ENCODE results near the gene ASCC1. TPM values are rescaled to one million over a fixed set of nuclear protein-coding genes. Genes with fewer than 3 reads are reported as not detected.

Gene ASCC1
- total and polyA plus RNA-seq, 2 of the 13 experiments (the other 11 are each of a cell fraction or from before 2014, with no cell fraction given): 21.6 to 30.1 TPM

GRCh38 chr10:72173619-72174296, 42.3 kb downstream of the ASCC1 start:
- in situ Hi-C loops (cut with HindIII; ENCODE audit: extremely low pct_ligation_motif_present, low pct_unique_long_range_greater_than_20kb): no loop called here
- no peaks in the 10 kb centered on the region for H4K20me1 ChIP-seq (ENCODE audit: insufficient read depth, low read length)
- CTCF ChIA-PET (ENCODE audit: low intra/inter-chr PET ratio, low total read pairs): no interaction called here
- peaks cover 32% of the 10 kb centered on the region for H3K4me1 ChIP-seq (ENCODE audit: insufficient read depth, low read length)
- no peak overlapping the region for H3K4me3 ChIP-seq (replicated peaks in 1 of 3; ENCODE audit: insufficient read depth in 1 of 3, low read depth in 2 of 3, low read length in 3 of 3)
- no TSS peak for BruUV-seq (replicated peaks)
- no peaks in the 10 kb centered on the region for H3K9me3 ChIP-seq (ENCODE audit: low read length)
- H3K79me2 ChIP-seq (ENCODE audit: insufficient read depth, low read length): no peaks in the 10 kb centered on the region
- H3K36me3 ChIP-seq (replicated peaks in 1 of 2; ENCODE audit: control insufficient read depth in 1 of 2, insufficient read depth in 2 of 2, low read length in 2 of 2): peaks cover 4 to 16% of the 10 kb centered on the region in 2 experiments; a peak in 3 of 5 replicates
- no peak overlapping the region for H2AFZ ChIP-seq (ENCODE audit: low read length)
- intact Hi-C loops (cut with micrococcal nuclease; ENCODE audit: unreplicated experiment): loop anchor here (10.0 kb wide), 1 partner anchor 69 kb away; no protein-coding TSS in a partner anchor
- no peak overlapping the region for H3K9ac ChIP-seq (ENCODE audit: insufficient read depth, low read depth, low read length)
- WGBS (ENCODE audit: low lambda C conversion rate): 80% methylated on average over 7 of the region's 7 CpGs
- H3K27ac ChIP-seq (ENCODE audit: extremely low read length, insufficient read depth, low read length): no peak overlapping the region
- ATAC-seq: no peak; the same call in 2 of the 3 replicates
- no peaks in the 10 kb centered on the region for H3K27me3 ChIP-seq (ENCODE audit: control insufficient read depth in 1 of 2, insufficient read depth in 2 of 2, low read length in 2 of 2)
- H3K4me2 ChIP-seq (ENCODE audit: low read depth, low read length): no peak overlapping the region
- FAIRE-seq: peak; percentile 54
- DNase-seq (ENCODE audit: low spot score): peak; percentile 42
- POLR2A ChIA-PET: interaction anchor here (0.9 to 2.1 kb wide), 6 partner anchors 42 to 158 kb away, joined by 3 to 7 read pairs (median 4); partner anchors contain the start of genes ANAPC16 and ASCC1
- TF ChIP-seq NR2F6 (IDR thresholded peaks at IDR 0.05) (peak; percentile 15; the same call in 1 of the 2 replicates), NR2F6 (CRISPR knock-in tag; IDR thresholded peaks at IDR 0.05) (0 out of 2 replicates have a peak, but pooled peaks have one; percentile 25), ZNF263 (CRISPR knock-in tag; IDR thresholded peaks at IDR 0.05) (no peak), ZNF850 (CRISPR knock-in tag; conservative IDR thresholded peaks at IDR 0.05) (no peak), GABPA (IDR thresholded peaks at IDR 0.05; ENCODE audit: low read depth, low read length) (no peak), GABPA (CRISPR knock-in tag; IDR thresholded peaks at IDR 0.05; ENCODE audit: low read depth) (no peak), MAFF (IDR thresholded peaks at IDR 0.05; ENCODE audit: low read depth, low read length) (0 out of 2 replicates have a peak, but pooled peaks have one; percentile 22), RBM39 (IDR thresholded peaks at IDR 0.05; ENCODE audit: low read depth, low read length, poor library complexity, severe bottlenecking) (no peak), ATRX (CRISPR knock-in tag; IDR thresholded peaks at IDR 0.05; ENCODE audit: borderline replicate concordance) (no peak), RARA (CRISPR knock-in tag; IDR thresholded peaks at IDR 0.05) (peak; percentile 73), GATAD2A (CRISPR knock-in tag; IDR thresholded peaks at IDR 0.05) (0 out of 2 replicates have a peak, but pooled peaks have one; percentile 29), SMARCE1 (IDR thresholded peaks at IDR 0.05; ENCODE audit: borderline replicate concordance) (no peak), SOX6 (IDR thresholded peaks at IDR 0.05) (no peak), SOX6 (CRISPR knock-in tag; IDR thresholded peaks at IDR 0.05) (no peak), SOX5 (CRISPR knock-in tag; IDR thresholded peaks at IDR 0.05; ENCODE audit: borderline replicate concordance) (no peak), ARID5B (CRISPR knock-in tag; IDR thresholded peaks at IDR 0.05) (0 out of 2 replicates have a peak, but pooled peaks have one; percentile 25), NR2F1 (CRISPR knock-in tag; IDR thresholded peaks at IDR 0.05) (peak in 1 of 2 experiments; percentile 62; a peak in 1 of 4 replicates)
- TF ChIP-seq, protein P1, sequence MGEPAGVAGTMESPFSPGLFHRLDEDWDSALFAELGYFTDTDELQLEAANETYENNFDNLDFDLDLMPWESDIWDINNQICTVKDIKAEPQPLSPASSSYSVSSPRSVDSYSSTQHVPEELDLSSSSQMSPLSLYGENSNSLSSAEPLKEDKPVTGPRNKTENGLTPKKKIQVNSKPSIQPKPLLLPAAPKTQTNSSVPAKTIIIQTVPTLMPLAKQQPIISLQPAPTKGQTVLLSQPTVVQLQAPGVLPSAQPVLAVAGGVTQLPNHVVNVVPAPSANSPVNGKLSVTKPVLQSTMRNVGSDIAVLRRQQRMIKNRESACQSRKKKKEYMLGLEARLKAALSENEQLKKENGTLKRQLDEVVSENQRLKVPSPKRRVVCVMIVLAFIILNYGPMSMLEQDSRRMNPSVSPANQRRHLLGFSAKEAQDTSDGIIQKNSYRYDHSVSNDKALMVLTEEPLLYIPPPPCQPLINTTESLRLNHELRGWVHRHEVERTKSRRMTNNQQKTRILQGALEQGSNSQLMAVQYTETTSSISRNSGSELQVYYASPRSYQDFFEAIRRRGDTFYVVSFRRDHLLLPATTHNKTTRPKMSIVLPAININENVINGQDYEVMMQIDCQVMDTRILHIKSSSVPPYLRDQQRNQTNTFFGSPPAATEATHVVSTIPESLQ (CRISPR knock-in tag; conservative IDR thresholded peaks at IDR 0.05): no peak
- TF ChIP-seq, protein P2, sequence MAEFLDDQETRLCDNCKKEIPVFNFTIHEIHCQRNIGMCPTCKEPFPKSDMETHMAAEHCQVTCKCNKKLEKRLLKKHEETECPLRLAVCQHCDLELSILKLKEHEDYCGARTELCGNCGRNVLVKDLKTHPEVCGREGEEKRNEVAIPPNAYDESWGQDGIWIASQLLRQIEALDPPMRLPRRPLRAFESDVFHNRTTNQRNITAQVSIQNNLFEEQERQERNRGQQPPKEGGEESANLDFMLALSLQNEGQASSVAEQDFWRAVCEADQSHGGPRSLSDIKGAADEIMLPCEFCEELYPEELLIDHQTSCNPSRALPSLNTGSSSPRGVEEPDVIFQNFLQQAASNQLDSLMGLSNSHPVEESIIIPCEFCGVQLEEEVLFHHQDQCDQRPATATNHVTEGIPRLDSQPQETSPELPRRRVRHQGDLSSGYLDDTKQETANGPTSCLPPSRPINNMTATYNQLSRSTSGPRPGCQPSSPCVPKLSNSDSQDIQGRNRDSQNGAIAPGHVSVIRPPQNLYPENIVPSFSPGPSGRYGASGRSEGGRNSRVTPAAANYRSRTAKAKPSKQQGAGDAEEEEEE (CRISPR knock-in tag; IDR thresholded peaks at IDR 0.05; ENCODE audit: borderline replicate concordance): no peak

All from HepG2 (cell line).